Measurements from ENCODE around the gene ELMOD3.
"Not testable (repeated sequence)": the region's sequence is repeated elsewhere in the genome, so short reads cannot be mapped to it uniquely, and the experiment has no call there.

ELMOD3 gene

GRCh38 chr2:85344356-85344954, 10.1 kb upstream of the ELMOD3 start:
- no peak for TF ChIP-seq CTCF (conservative IDR thresholded peaks at IDR 0.05; ENCODE audit: low read length)

GRCh38 chr2:85347599-85347998, 7.0 kb upstream of the ELMOD3 start:
- DNase-seq (ENCODE audit: low read depth), result no peak
- TF ChIP-seq CTCF (conservative IDR thresholded peaks at IDR 0.05; ENCODE audit: low read length), result no peak
- no peak overlapping the region for H3K4me3 ChIP-seq (ENCODE audit: low read length)

More at GRCh38 chr2:85344356-85344954, 10.1 kb upstream of the ELMOD3 start:
- no peak overlapping the region for H3K4me3 ChIP-seq (ENCODE audit: low read length)
- no peak for DNase-seq (ENCODE audit: low read depth)

GRCh38 chr2:85353876-85354285, 688 bp upstream of the ELMOD3 start:
- DNase-seq (ENCODE audit: low read depth), result peak; percentile 18
- TF ChIP-seq CTCF (conservative IDR thresholded peaks at IDR 0.05; ENCODE audit: low read length), result no peak
- peak overlapping the region; percentile 99 for H3K4me3 ChIP-seq (ENCODE audit: low read length)

GRCh38 chr2:85355073-85355410, 473 bp downstream of the ELMOD3 start:
- no peak for DNase-seq (ENCODE audit: low read depth)
- peak overlapping the region; percentile 99 for H3K4me3 ChIP-seq (ENCODE audit: low read length)
- no peak for TF ChIP-seq CTCF (conservative IDR thresholded peaks at IDR 0.05; ENCODE audit: low read length)

- H3K4me3 ChIP-seq (ENCODE audit: low read length), result peak overlapping the region; percentile 99
- TF ChIP-seq CTCF (conservative IDR thresholded peaks at IDR 0.05; ENCODE audit: low read length), result no peak
- no peak for DNase-seq (ENCODE audit: low read depth)
These were observed 952 bp downstream of the ELMOD3 start for GRCh38 chr2:85355521-85355920.

GRCh38 chr2:85356186-85356585, 1.6 kb downstream of the ELMOD3 start:
- TF ChIP-seq CTCF (conservative IDR thresholded peaks at IDR 0.05; ENCODE audit: low read length), result no peak
- no peak for DNase-seq (ENCODE audit: low read depth)
- no peak overlapping the region for H3K4me3 ChIP-seq (ENCODE audit: low read length)

GRCh38 chr2:85357736-85358135, 3.2 kb downstream of the ELMOD3 start:
- no peak overlapping the region for H3K4me3 ChIP-seq (ENCODE audit: low read length)
- DNase-seq (ENCODE audit: low read depth), result no peak

GRCh38 chr2:85362653-85363387, 8.3 kb downstream of the ELMOD3 start:
- DNase-seq (ENCODE audit: low read depth); H3K4me3 ChIP-seq (ENCODE audit: low read length): not testable (repeated sequence)

More at GRCh38 chr2:85357736-85358135, 3.2 kb downstream of the ELMOD3 start:
- TF ChIP-seq CTCF (conservative IDR thresholded peaks at IDR 0.05; ENCODE audit: low read length), result no peak

Measured in AG10803 (cell line).